ENCODE results near the gene USP17L29. TPM values are rescaled to one million over a fixed set of nuclear protein-coding genes. Genes with fewer than 3 reads are reported as not detected.
"Not testable (repeated sequence)": the region's sequence is repeated elsewhere in the genome, so short reads cannot be mapped to it uniquely, and the experiment has no call there.

The USP17L29 gene
- total RNA-seq, 1 experiment from 2014 or later, result not detected

- H3K4me2 ChIP-seq (ENCODE audit: low read length); BruUV-seq (replicated peaks); H3K9me2 ChIP-seq (ENCODE audit: insufficient read depth); RAD21 ChIA-PET (ENCODE audit: low non-redundant PET in 1 of 2, low total read pairs in 2 of 2, uncharacterized antibody in 2 of 2, unreplicated experiment in 2 of 2); H3K27me3 ChIP-seq (ENCODE audit: insufficient read depth, low read length); POLR2A ChIA-PET; intact Hi-C loops (cut with micrococcal nuclease); H3K27ac ChIP-seq (ENCODE audit: low read depth, low read length); H4K20me1 ChIP-seq (ENCODE audit: insufficient read depth); H3K36me3 ChIP-seq (ENCODE audit: control insufficient read depth in 1 of 2, insufficient read depth in 2 of 2, low read length in 2 of 2); H3K79me2 ChIP-seq (ENCODE audit: insufficient read depth, low read length); H3K4me1 ChIP-seq (ENCODE audit: control insufficient read depth in 1 of 2, insufficient read depth in 2 of 2, low read length in 2 of 2); H2AFZ ChIP-seq (ENCODE audit: low read depth, low read length, poor library complexity, severe bottlenecking); H3K9ac ChIP-seq (ENCODE audit: low read length); DNase-seq (ENCODE audit: low read depth, low spot score); ATAC-seq; H3K4me3 ChIP-seq (replicated peaks in 1 of 2; ENCODE audit: low read depth in 1 of 2, low read length in 2 of 2); CTCF ChIA-PET; H3K9me3 ChIP-seq (ENCODE audit: control insufficient read depth in 1 of 2, insufficient read depth in 1 of 2, low read depth in 1 of 2, low read length in 2 of 2): not testable (repeated sequence)
Observed at GRCh38 chr4:9389001-9389400, 35.6 kb downstream of the USP17L29 start.

Other genes with a start within 250 kb of the USP17L29 start
- gene FAM90A26, start 183.2 kb upstream of the USP17L29 start, total RNA-seq (2021; ENCODE audit: unreplicated experiment), result not detected
- not detected for gene USP17L10, start 143.0 kb upstream of the USP17L29 start, total RNA-seq (2021; ENCODE audit: unreplicated experiment)
- gene USP17L11, start 138.2 kb upstream of the USP17L29 start, total RNA-seq (2021; ENCODE audit: unreplicated experiment), result 0.15 TPM
- not detected for gene USP17L12, start 133.5 kb upstream of the USP17L29 start, total RNA-seq (2021; ENCODE audit: unreplicated experiment)
- gene USP17L13, start 128.7 kb upstream of the USP17L29 start, total RNA-seq (2021; ENCODE audit: unreplicated experiment), result not detected
- gene USP17L15, start 119.3 kb upstream of the USP17L29 start, total RNA-seq (2021; ENCODE audit: unreplicated experiment), result not detected
- not detected for gene USP17L17, start 109.8 kb upstream of the USP17L29 start, total RNA-seq (2021; ENCODE audit: unreplicated experiment)
- gene USP17L18, start 105.0 kb upstream of the USP17L29 start, total RNA-seq (2021; ENCODE audit: unreplicated experiment), result not detected
- gene USP17L19, start 100.3 kb upstream of the USP17L29 start, total RNA-seq (2021; ENCODE audit: unreplicated experiment), result not detected
- gene USP17L20, start 95.5 kb upstream of the USP17L29 start, total RNA-seq (2021; ENCODE audit: unreplicated experiment), result 0.15 TPM
- gene USP17L21, start 90.8 kb upstream of the USP17L29 start, total RNA-seq (2021; ENCODE audit: unreplicated experiment), result not detected
- gene USP17L22, start 86.0 kb upstream of the USP17L29 start, total RNA-seq (2021; ENCODE audit: unreplicated experiment), result not detected
- gene USP17L24, start 28.5 kb upstream of the USP17L29 start, total RNA-seq (2021; ENCODE audit: unreplicated experiment), result not detected
- not detected for gene USP17L25, start 23.7 kb upstream of the USP17L29 start, total RNA-seq (2021; ENCODE audit: unreplicated experiment)
- not detected for gene USP17L26, start 19.0 kb upstream of the USP17L29 start, total RNA-seq (2021; ENCODE audit: unreplicated experiment)
- not detected for gene USP17L5, start 14.2 kb upstream of the USP17L29 start, total RNA-seq (2021; ENCODE audit: unreplicated experiment)
- gene USP17L27, start 9.5 kb upstream of the USP17L29 start, total RNA-seq (2021; ENCODE audit: unreplicated experiment), result not detected
- gene USP17L28, start 4.7 kb upstream of the USP17L29 start, total RNA-seq (2021; ENCODE audit: unreplicated experiment), result not detected
- gene USP17L30, start 9.5 kb downstream of the USP17L29 start, total RNA-seq (2021; ENCODE audit: unreplicated experiment), result not detected
- not detected for gene DEFB131A, start 90.8 kb downstream of the USP17L29 start, total RNA-seq (2021; ENCODE audit: unreplicated experiment)

Data from HCT116 (cell line).